Brain microvascular endothelial cell (primary cell): ENCODE results near the gene ZBTB20.

Experiments
- DNase-seq: peaks from one replicate; pipeline ENCODE4 v3.0.0-alpha.2; 2020
- H3K27ac ChIP-seq: fragments of 250-450 bp; sonication (Bioruptor Pico); 2 replicates; pipeline ENCODE4 v1.5.1; 2020; ENCODE audit warnings: mild to moderate bottlenecking, moderate library complexity
- H3K27me3 ChIP-seq: fragments of 250-450 bp; sonication (Bioruptor Pico); replicated peaks from 2 replicates; pipeline ENCODE4 v1.5.1; 2020; ENCODE audit warnings: mild to moderate bottlenecking
- H3K36me3 ChIP-seq: fragments of 250-450 bp; sonication (Bioruptor Pico); replicated peaks from 2 replicates; pipeline ENCODE4 v1.5.1; 2020; ENCODE audit warnings: mild to moderate bottlenecking
- H3K4me3 ChIP-seq: 2 replicates; pipeline ENCODE4 v1.5.1; 2011; ENCODE audit warnings: low read depth, mild to moderate bottlenecking, control low read depth, low read length, moderate library complexity
- CTCF ChIP-seq: IDR thresholded peaks from 2 replicates; pipeline ENCODE4 v1.5.1; 2011; ENCODE audit warnings: low read depth, mild to moderate bottlenecking, moderate library complexity, low read length, control low read depth, inconsistent platforms; ENCODE audit errors: missing control alignments
- in situ Hi-C: cut with HindIII; loops from 2 replicates; pipeline ENCODE4 v1.10.0; 2017; ENCODE audit warnings: low sequenced_read_pairs, low pct_ligation_motif_present

Gene ZBTB20

GRCh38 chr3:114651555-114651954 is 495.5 kb downstream of the ZBTB20 start:
- Histone ChIP-seq H3K27ac (no peak overlapping the region), H3K27me3 (no peaks in the 10 kb centered on the region), H3K4me3 (no peak overlapping the region), H3K36me3 (no peaks in the 10 kb centered on the region)
- no peak for TF ChIP-seq CTCF
- in situ Hi-C loops: no loop called here
- no peak for DNase-seq

- in situ Hi-C loops: no loop called here
- no peaks in the 10 kb centered on the region for H3K36me3 ChIP-seq
- no peak overlapping the region for H3K27ac ChIP-seq
- no peak overlapping the region for H3K4me3 ChIP-seq
- no peaks in the 10 kb centered on the region for H3K27me3 ChIP-seq
- DNase-seq: no peak
- TF ChIP-seq CTCF: no peak
These were observed 496.3 kb downstream of the ZBTB20 start for GRCh38 chr3:114650808-114651207.

- TF ChIP-seq CTCF: no peak
- in situ Hi-C loops: no loop called here
- no peak for DNase-seq
- Histone ChIP-seq H3K36me3 (no peaks in the 10 kb centered on the region), H3K4me3 (no peak overlapping the region), H3K27me3 (no peaks in the 10 kb centered on the region), H3K27ac (no peak overlapping the region)
These were observed 497.8 kb downstream of the ZBTB20 start for GRCh38 chr3:114649331-114649730.

GRCh38 chr3:114646526-114646925 is 500.6 kb downstream of the ZBTB20 start:
- DNase-seq: no peak
- no peak for TF ChIP-seq CTCF
- Histone ChIP-seq H3K27ac (no peak overlapping the region), H3K36me3 (no peaks in the 10 kb centered on the region), H3K4me3 (no peak overlapping the region), H3K27me3 (no peaks in the 10 kb centered on the region)
- in situ Hi-C loops: no loop called here

GRCh38 chr3:114645392-114645791 is 501.7 kb downstream of the ZBTB20 start:
- H3K4me3 ChIP-seq: no peak overlapping the region
- in situ Hi-C loops: no loop called here
- no peak for TF ChIP-seq CTCF
- no peaks in the 10 kb centered on the region for H3K27me3 ChIP-seq
- H3K27ac ChIP-seq: no peak overlapping the region
- no peaks in the 10 kb centered on the region for H3K36me3 ChIP-seq
- DNase-seq: no peak

- in situ Hi-C loops: no loop called here
- H3K4me3 ChIP-seq: no peak overlapping the region
These were observed 502.7 kb downstream of the ZBTB20 start for GRCh38 chr3:114644367-114644766.

More at GRCh38 chr3:114644367-114644766, 502.7 kb downstream of the ZBTB20 start:
- no peak for TF ChIP-seq CTCF
- no peak overlapping the region for H3K27ac ChIP-seq
- H3K36me3 ChIP-seq: no peaks in the 10 kb centered on the region
- no peaks in the 10 kb centered on the region for H3K27me3 ChIP-seq
- DNase-seq: no peak
